GM12875 (cell line): ENCODE results near the gene TMEM178B.

ENCODE experiments used
- H3K4me3 ChIP-seq: one replicate; pipeline ENCODE4 v1.5.1; 2011; ENCODE audit warnings: low read depth, low read length, control low read depth
- CTCF ChIP-seq: IDR thresholded peaks from 2 replicates; pipeline ENCODE4 v1.5.1; 2011; ENCODE audit warnings: low read depth, mild to moderate bottlenecking, control low read depth, inconsistent platforms, low read length, moderate library complexity, borderline replicate concordance; ENCODE audit not compliant: insufficient read depth

The TMEM178B gene

GRCh38 chr7:141157138-141157765 is 83.4 kb downstream of the TMEM178B start:
- TF ChIP-seq CTCF, result no peak
- no peak overlapping the region for H3K4me3 ChIP-seq

- H3K4me3 ChIP-seq, result no peak overlapping the region
- TF ChIP-seq CTCF, result no peak
Observed at GRCh38 chr7:141158561-141158960, 84.7 kb downstream of the TMEM178B start.

- TF ChIP-seq CTCF, result no peak
- H3K4me3 ChIP-seq, result no peak overlapping the region
Observed at GRCh38 chr7:141160246-141160860, 86.5 kb downstream of the TMEM178B start.

GRCh38 chr7:141161550-141162535 is 88.0 kb downstream of the TMEM178B start:
- H3K4me3 ChIP-seq, result no peak overlapping the region

GRCh38 chr7:141165521-141165920 is 91.7 kb downstream of the TMEM178B start:
- no peak for TF ChIP-seq CTCF
- no peak overlapping the region for H3K4me3 ChIP-seq

More at GRCh38 chr7:141161550-141162535, 88.0 kb downstream of the TMEM178B start:
- no peak for TF ChIP-seq CTCF

- TF ChIP-seq CTCF, result no peak
- H3K4me3 ChIP-seq, result no peak overlapping the region
Observed at GRCh38 chr7:141166926-141167325, 93.1 kb downstream of the TMEM178B start.
